Measurements from ENCODE around the gene MST1. TPM values are rescaled to one million over a fixed set of nuclear protein-coding genes. Genes with fewer than 3 reads are reported as not detected.
A peak's percentile ranks its signal among the peaks of the same experiment; 100 is the strongest.

MST1 gene
- total and polyA plus RNA-seq, 2 of the 8 experiments (the other 6 are each of a cell fraction or from before 2014, with no cell fraction given), result 6.2 to 9.5 TPM

DNA sequence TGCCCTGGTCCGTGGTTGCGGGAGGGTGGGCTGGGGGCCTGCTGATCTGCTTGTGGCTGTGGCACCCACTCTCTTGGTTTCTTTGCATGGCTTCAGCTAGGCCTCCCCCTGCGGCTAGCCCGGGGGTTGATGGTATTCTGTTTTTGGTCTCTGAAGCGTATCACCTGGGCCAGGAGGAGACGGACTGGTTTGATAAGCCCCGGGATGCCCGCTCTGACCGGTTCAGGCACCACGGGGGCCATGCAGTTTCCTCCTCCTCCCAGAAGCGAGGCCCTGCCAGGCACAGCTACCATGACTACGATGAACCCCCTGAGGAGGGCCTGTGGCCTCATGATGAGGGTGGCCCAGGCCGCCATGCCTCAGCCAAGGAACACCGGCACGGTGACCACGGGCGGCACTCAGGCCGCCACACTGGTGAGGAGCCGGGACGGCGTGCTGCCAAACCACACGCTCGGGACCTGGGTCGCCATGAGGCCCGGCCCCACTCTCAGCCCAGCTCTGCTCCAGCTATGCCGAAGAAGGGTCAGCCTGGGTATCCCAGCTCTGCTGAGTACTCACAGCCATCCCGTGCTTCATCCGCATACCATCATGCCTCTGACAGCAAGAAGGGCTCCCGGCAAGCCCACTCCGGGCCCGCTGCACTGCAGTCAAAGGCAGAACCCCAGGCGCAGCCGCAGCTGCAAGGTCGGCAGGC is 26.4 kb downstream of the MST1 start:
- no peaks in the 10 kb centered on the region for H3K23me2 ChIP-seq (ENCODE audit: low read depth, low read length)
- TF ChIP-seq TAF1 (IDR thresholded peaks at IDR 0.05; ENCODE audit: low read depth, low read length), result no peak
- no peak for TF ChIP-seq CEBPB (IDR thresholded peaks at IDR 0.05; ENCODE audit: low read depth, low read length)
- TF ChIP-seq EGR1 (IDR thresholded peaks at IDR 0.05; ENCODE audit: borderline replicate concordance, low read depth, low read length), result no peak
- no peak for TF ChIP-seq CHD2 (IDR thresholded peaks at IDR 0.05; ENCODE audit: low read length)
- no peak for TF ChIP-seq CTBP2 (IDR thresholded peaks at IDR 0.05; ENCODE audit: borderline replicate concordance, insufficient read depth, insufficient read length, low read length)
- no peak for TF ChIP-seq MAFK (IDR thresholded peaks at IDR 0.05; ENCODE audit: low read depth, low read length)
- no peak for TF ChIP-seq SP1 (IDR thresholded peaks at IDR 0.05; ENCODE audit: low read depth, low read length)
- no peak for TF ChIP-seq EZH2 (IDR thresholded peaks at IDR 0.05; ENCODE audit: low read depth, low read length, severe bottlenecking)
- no peak for TF ChIP-seq NRF1 (IDR thresholded peaks at IDR 0.05; ENCODE audit: low read depth, low read length)
- no peak for TF ChIP-seq SIX5 (IDR thresholded peaks at IDR 0.05; ENCODE audit: low read depth, low read length)
- no peak for TF ChIP-seq ZNF274 (IDR thresholded peaks at IDR 0.05; ENCODE audit: borderline replicate concordance, extremely low read depth, low read length)
- no peak for TF ChIP-seq RBBP5 (IDR thresholded peaks at IDR 0.05; ENCODE audit: borderline replicate concordance, low read depth, low read length)
- TF ChIP-seq RFX5 (IDR thresholded peaks at IDR 0.05; ENCODE audit: borderline replicate concordance, low read depth, low read length), result no peak

More for the DNA sequence above, 26.4 kb downstream of the MST1 start:
- Histone ChIP-seq H2BK15ac (ENCODE audit: low read length) (no peak overlapping the region), H3K9ac (replicated peaks in 1 of 4; ENCODE audit: extremely low read depth in 1 of 4, low read depth in 3 of 4, low read length in 3 of 4) (no peak overlapping the region; a peak in 1 of 7 replicates), H3K27ac (ENCODE audit: low read depth, low read length) (no peak overlapping the region), H2BK5ac (ENCODE audit: low read depth, low read length) (no peak overlapping the region), H2AK5ac (ENCODE audit: low read depth, low read length) (no peak overlapping the region), H3K4me3 (ENCODE audit: extremely low read depth in 1 of 4, insufficient read depth in 2 of 4, low read depth in 3 of 4, low read length in 4 of 4) (no peak overlapping the region), H3K4ac (replicated peaks; ENCODE audit: insufficient read length, low read depth, low read length) (no peak overlapping the region), H3K79me2 (ENCODE audit: control insufficient read depth in 1 of 2, insufficient read depth in 2 of 2, low read length in 2 of 2) (no peaks in the 10 kb centered on the region), H3K18ac (ENCODE audit: extremely low read depth, low read length) (no peak overlapping the region), H2BK20ac (ENCODE audit: low read length) (no peak overlapping the region), H3K23ac (ENCODE audit: insufficient read length) (no peak overlapping the region), H4K91ac (replicated peaks; ENCODE audit: insufficient read length, low read length) (no peak overlapping the region), H4K8ac (ENCODE audit: extremely low read depth, insufficient read depth, low read length) (peak overlapping the region; percentile 15; the same call in 1 of the 2 replicates), H3K4me2 (ENCODE audit: insufficient read depth in 1 of 2, low read depth in 2 of 2, low read length in 2 of 2) (no peak overlapping the region), H4K5ac (ENCODE audit: insufficient read length, low read depth, low read length) (no peak overlapping the region), H2BK12ac (ENCODE audit: low read depth, low read length) (no peak overlapping the region), H3K56ac (replicated peaks; ENCODE audit: insufficient read length, low read depth, low read length) (no peak overlapping the region), H3K4me1 (replicated peaks in 1 of 4; ENCODE audit: control insufficient read depth in 3 of 4, insufficient read depth in 4 of 4, low read length in 3 of 4) (peaks cover 0 to 8% (median under 1%) of the 10 kb centered on the region in 4 experiments; a peak in 1 of 7 replicates), H3K27me3 (replicated peaks in 1 of 4; ENCODE audit: control insufficient read depth in 3 of 4, extremely low read depth in 1 of 4, insufficient read depth in 3 of 4, low read length in 3 of 4) (no peaks in the 10 kb centered on the region), H4K20me1 (replicated peaks in 1 of 2; ENCODE audit: control insufficient read depth in 1 of 2, insufficient read depth in 2 of 2, low read length in 2 of 2) (no peaks in the 10 kb centered on the region), H3K9me3 (ENCODE audit: insufficient read depth in 2 of 2, low read depth in 1 of 2, low read length in 1 of 2) (no peaks in the 10 kb centered on the region), H2BK120ac (replicated peaks; ENCODE audit: low read depth, low read length) (no peak overlapping the region), H3K14ac (ENCODE audit: insufficient read length) (no peak overlapping the region), H2AFZ (ENCODE audit: low read length) (no peak overlapping the region), H3K79me1 (ENCODE audit: low read depth, low read length) (no peaks in the 10 kb centered on the region; the same call in 1 of the 2 replicates), H3K36me3 (ENCODE audit: control insufficient read depth in 2 of 4, insufficient read depth in 4 of 4, low read length in 3 of 4) (no peaks in the 10 kb centered on the region)
- ChIA-PET CTCF (ENCODE audit: partially characterized antibody) (interaction anchor here (0.8 to 3.9 kb wide), 8 partner anchors 9 to 126 kb away, joined by 3 to 21 read pairs (median 4); no protein-coding TSS in a partner anchor), POLR2A (ENCODE audit: partially characterized antibody) (interaction anchor here (1.0 kb wide), 1 partner anchor 98 kb away, joined by 3 read pairs; no protein-coding TSS in a partner anchor)
- no peak for FAIRE-seq
- no peak for DNase-seq (ENCODE audit: low read depth in 1 of 2, low spot score in 2 of 2)
- 95% methylated on average over 34 of the region's 34 CpGs; no CpG with 5 or more reads in 1 of the 2 experiments for WGBS, 2 experiments (ENCODE audit: extremely low coverage in 1 of 2, insufficient coverage in 1 of 2, insufficient read length in 1 of 2, insufficient replicate concordance in 2 of 2, low coverage in 1 of 2, low lambda C conversion rate in 2 of 2, missing lambda C conversion rate in 1 of 2)
